GM23248 (cell line): ENCODE data around the gene CAMTA1.

Source experiments
- EZH2 ChIP-seq: fragments of 200-600 bp; sonication (generic); IDR thresholded peaks from 2 replicates; pipeline ENCODE4 v1.6.1; 2018; ENCODE audit warnings: antibody characterized with exemption, mild to moderate bottlenecking; ENCODE audit not compliant: insufficient read depth, poor library complexity, severe bottlenecking
- EZH2phosphoT487 ChIP-seq: fragments of 200-600 bp; sonication (generic); IDR thresholded peaks from 2 replicates; pipeline ENCODE4 v1.6.1; 2018; ENCODE audit warnings: antibody characterized with exemption, moderate library complexity, mild to moderate bottlenecking, low read depth; ENCODE audit not compliant: insufficient read depth

GRCh38 chr1:7295946-7296345 lies 510.7 kb downstream of the CAMTA1 start:
- no peak for TF ChIP-seq EZH2
- no peak for TF ChIP-seq EZH2phosphoT487
